ENCODE data around the gene TMEM115.

TMEM115 gene

GRCh38 chr3:50351323-50351697 is 8.0 kb downstream of the TMEM115 start:
- no peak for DNase-seq

- DNase-seq = peak; percentile 97
Measured at GRCh38 chr3:50350527-50351322, 8.6 kb downstream of the TMEM115 start, which contains the start of the genes CYB561D2 and NPRL2. Gene CYB561D2 (plus strand): TSS chr3:50350862. CDS start chr3:50351434, 572 bp downstream. Gene NPRL2 (minus strand): TSS chr3:50350775. CDS start chr3:50350652, 123 bp downstream.

GRCh38 chr3:50350213-50350526 is 9.2 kb downstream of the TMEM115 start:
- DNase-seq = no peak

GRCh38 chr3:50347187-50347813 is 12.0 kb downstream of the TMEM115 start:
- DNase-seq = peak; percentile 79

- DNase-seq = peak; percentile 68
Measured at GRCh38 chr3:50345586-50346234, 13.6 kb downstream of the TMEM115 start, which contains the start of gene ZMYND10. Gene ZMYND10 (minus strand): TSS chr3:50345732. CDS start chr3:50345579, 153 bp downstream.

GRCh38 chr3:50345008-50345407 is 14.3 kb downstream of the TMEM115 start:
- DNase-seq = no peak

GRCh38 chr3:50342813-50343633 is 16.3 kb downstream of the TMEM115 start:
- no peak for DNase-seq

GRCh38 chr3:50341996-50342650 is 17.2 kb downstream of the TMEM115 start:
- DNase-seq = no peak

- no peak for DNase-seq
Measured at GRCh38 chr3:50341537-50341936, 17.8 kb downstream of the TMEM115 start.

- DNase-seq = peak; percentile 78
Measured at GRCh38 chr3:50340448-50341329, 18.6 kb downstream of the TMEM115 start, which contains the start of gene RASSF1. Gene RASSF1 (minus strand): TSS chr3:50340836. CDS start chr3:50340805, 31 bp downstream.

- DNase-seq = no peak
Measured at GRCh38 chr3:50340147-50340447, 19.2 kb downstream of the TMEM115 start.

- DNase-seq = peak; percentile 32
Measured at GRCh38 chr3:50339485-50340146, 19.7 kb downstream of the TMEM115 start.

- DNase-seq = peak; percentile 40
Measured at GRCh38 chr3:50338965-50339364, 20.4 kb downstream of the TMEM115 start.

GRCh38 chr3:50337175-50337861 is 22.0 kb downstream of the TMEM115 start:
- DNase-seq = peak; percentile 98

GRCh38 chr3:50336452-50337174 is 22.7 kb downstream of the TMEM115 start:
- no peak for DNase-seq

GRCh38 chr3:50334339-50335075 is 24.8 kb downstream of the TMEM115 start:
- no peak for DNase-seq

- no peak for DNase-seq
Measured at GRCh38 chr3:50333744-50334328, 25.5 kb downstream of the TMEM115 start.

- DNase-seq = no peak
Measured at GRCh38 chr3:50331364-50331907, 27.9 kb downstream of the TMEM115 start.

All from RPMI8226 (cell line).